SKM-1 treated with dmso at 0.1 percent for 144 hours (cell line): ENCODE measurements around the gene RPS10.

Experiments
- DNase-seq: peaks from one replicate; lab custom pipeline; 2025; ENCODE audit not compliant: unreplicated experiment; lab: John Stamatoyannopoulos, UW

The RPS10 gene

GRCh38 chr6:34425498-34426410, at the start of gene RPS10:
Gene RPS10, minus strand, starts transcription at chr6:34426069. Its CDS starts 848 bp downstream, at chr6:34425221.
- DNase-seq, result peak; percentile 93

- no peak for DNase-seq
Observed at GRCh38 chr6:34475238-34475682, 49.4 kb upstream of the RPS10 start.

GRCh38 chr6:34474754-34475153, 48.9 kb upstream of the RPS10 start:
- no peak for DNase-seq

- DNase-seq, result no peak
Observed at GRCh38 chr6:34473967-34474366, 48.1 kb upstream of the RPS10 start.

- no peak for DNase-seq
Observed at GRCh38 chr6:34472425-34472824, 46.6 kb upstream of the RPS10 start.

- no peak for DNase-seq
Observed at GRCh38 chr6:34469499-34469898, 43.6 kb upstream of the RPS10 start.

GRCh38 chr6:34468378-34468892, 42.6 kb upstream of the RPS10 start:
- DNase-seq, result peak; percentile 23

- DNase-seq, result no peak
Observed at GRCh38 chr6:34466242-34467185, 40.6 kb upstream of the RPS10 start.

- no peak for DNase-seq
Observed at GRCh38 chr6:34465531-34466241, 39.8 kb upstream of the RPS10 start, which contains the start of gene PACSIN1. Gene PACSIN1, plus strand, starts transcription at chr6:34466076. Its CDS starts 60,230 bp downstream, at chr6:34526306.

GRCh38 chr6:34463849-34464248, 38.0 kb upstream of the RPS10 start:
- no peak for DNase-seq

- DNase-seq, result no peak
Observed at GRCh38 chr6:34463299-34463698, 37.4 kb upstream of the RPS10 start.

- DNase-seq, result no peak
Observed at GRCh38 chr6:34462551-34462971, 36.7 kb upstream of the RPS10 start.

- DNase-seq, result no peak
Observed at GRCh38 chr6:34462010-34462409, 36.1 kb upstream of the RPS10 start.

- no peak for DNase-seq
Observed at GRCh38 chr6:34460796-34461507, 35.1 kb upstream of the RPS10 start.

- peak; percentile 71 for DNase-seq
Observed at GRCh38 chr6:34459899-34460593, 34.2 kb upstream of the RPS10 start.

GRCh38 chr6:34457742-34458735, 32.2 kb upstream of the RPS10 start:
- DNase-seq, result no peak

- DNase-seq, result no peak
Observed at GRCh38 chr6:34457382-34457741, 31.5 kb upstream of the RPS10 start.

GRCh38 chr6:34455831-34456230, 30.0 kb upstream of the RPS10 start:
- DNase-seq, result no peak
